PFSK-1 (cell line): ENCODE data around the gene PGS1.

Experiments
- FOXP2 ChIP-seq: optimal IDR thresholded peaks from 2 replicates; pipeline ENCODE3; 2011; ENCODE audit warnings: borderline replicate concordance, control low read depth, inconsistent platforms; ENCODE audit not compliant: insufficient read depth; ENCODE audit errors: extremely low read length, extremely low read depth
- POLR2AphosphoS5 ChIP-seq: IDR thresholded peaks from 2 replicates; pipeline ENCODE4 v1.6.1; 2012; ENCODE audit warnings: low read depth, mild to moderate bottlenecking, control low read depth, low read length, moderate library complexity
- REST ChIP-seq, 2 experiments: IDR thresholded peaks; 2 replicates each; pipeline versions ENCODE4 v1.6.1 to v1.8.0; 2011 to 2012; ENCODE audit warnings: low read depth in 2 of 2, low read length in 2 of 2, control low read depth in 1 of 2, inconsistent platforms in 1 of 2, mild to moderate bottlenecking in 1 of 2, moderate library complexity in 1 of 2; ENCODE audit not compliant: insufficient read depth in 1 of 2
- SIN3A ChIP-seq: IDR thresholded peaks from 2 replicates; pipeline ENCODE4 v1.6.1; 2012; ENCODE audit warnings: mild to moderate bottlenecking, low read length, moderate library complexity, borderline replicate concordance; ENCODE audit not compliant: insufficient read depth
- TAF1 ChIP-seq: IDR thresholded peaks from 2 replicates; pipeline ENCODE4 v1.6.1; 2012; ENCODE audit warnings: low read length, control low read depth, borderline replicate concordance; ENCODE audit not compliant: insufficient read depth

Gene PGS1

DNA sequence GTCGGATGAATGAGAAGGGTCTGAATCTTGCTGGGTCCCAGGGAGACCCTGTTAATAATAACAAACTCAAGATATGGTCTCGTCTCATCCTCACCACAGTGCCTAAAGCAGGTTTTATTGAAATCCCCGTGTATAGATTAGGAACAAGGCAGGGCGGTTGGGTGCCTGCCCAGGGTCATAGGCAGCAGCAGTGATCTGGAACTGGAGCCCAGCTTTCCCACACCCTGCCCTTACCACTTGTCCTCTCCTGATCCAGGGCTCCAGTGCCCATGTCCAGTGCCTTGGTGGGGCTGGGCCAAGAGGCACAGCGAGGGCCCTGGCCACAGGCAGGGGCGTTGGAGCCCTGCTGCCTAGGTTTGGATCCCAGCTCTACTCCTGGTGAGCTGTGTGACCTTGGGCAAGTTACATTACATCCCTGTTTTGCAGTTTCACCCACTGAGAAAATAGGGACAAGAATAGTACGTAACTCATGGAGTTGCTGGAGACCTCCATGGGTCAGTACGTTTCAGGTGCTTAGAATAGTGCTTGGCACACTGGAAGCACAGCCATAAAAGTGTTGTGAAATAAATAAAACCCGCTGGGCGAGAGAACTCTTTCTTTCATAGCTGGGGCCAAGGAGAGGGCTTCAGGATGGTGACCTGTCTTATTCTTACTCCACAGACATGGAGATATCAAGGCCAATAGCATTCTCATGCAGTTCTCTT lies 32.5 kb upstream of the PGS1 start:
- TF ChIP-seq SIN3A (no peak), REST (IDR thresholded peaks at IDR 0.05; ENCODE audit: insufficient read depth in 1 of 2, low read depth in 2 of 2, low read length in 2 of 2) (no peak), TAF1 (no peak), FOXP2 (no peak), POLR2AphosphoS5 (no peak)

GRCh38 chr17:78346605-78347250 lies 31.7 kb upstream of the PGS1 start:
- TF ChIP-seq REST (IDR thresholded peaks at IDR 0.05; ENCODE audit: insufficient read depth in 1 of 2, low read depth in 2 of 2, low read length in 2 of 2) (no peak), FOXP2 (no peak), SIN3A (no peak), TAF1 (no peak), POLR2AphosphoS5 (no peak)

DNA sequence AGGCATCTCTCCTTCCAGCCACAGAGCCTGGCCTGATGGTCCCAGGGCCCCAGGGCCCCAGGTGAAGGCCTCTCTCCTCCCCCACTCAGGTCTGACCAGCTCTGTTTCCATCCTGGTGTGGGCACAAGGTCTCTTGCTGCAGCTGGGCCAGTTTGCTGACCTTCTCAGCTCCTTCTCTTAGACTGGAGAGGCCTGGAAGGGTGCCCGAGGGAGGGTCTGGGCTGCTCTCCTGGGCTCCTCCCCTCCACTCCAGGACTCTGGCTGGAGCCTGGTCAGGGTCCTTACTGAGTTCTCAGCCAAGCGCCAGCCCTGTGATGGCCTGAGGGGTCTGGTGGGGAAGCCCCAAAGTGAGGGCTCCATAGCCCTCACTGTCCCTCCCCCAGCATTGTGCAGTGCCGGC lies 31.0 kb upstream of the PGS1 start:
- TF ChIP-seq TAF1 = no peak
- TF ChIP-seq POLR2AphosphoS5 = no peak
- TF ChIP-seq SIN3A = no peak
- no peak for TF ChIP-seq FOXP2
- no peak for TF ChIP-seq REST (IDR thresholded peaks at IDR 0.05; ENCODE audit: insufficient read depth in 1 of 2, low read depth in 2 of 2, low read length in 2 of 2)

- TF ChIP-seq POLR2AphosphoS5 (no peak), TAF1 (no peak), FOXP2 (no peak), REST (IDR thresholded peaks at IDR 0.05; ENCODE audit: insufficient read depth in 1 of 2, low read depth in 2 of 2, low read length in 2 of 2) (no peak), SIN3A (no peak)
These were observed 30.2 kb upstream of the PGS1 start for GRCh38 chr17:78348055-78348770.
